GM12874 (cell line): Measurements from ENCODE around the gene AP1S2.

Experiments used
- TF ChIP-seq, protein P1 (sequence below): IDR thresholded peaks from 2 replicates; pipeline ENCODE4 v1.5.1; 2011; ENCODE audit warnings: low read depth, mild to moderate bottlenecking, control low read depth, low read length, moderate library complexity; ENCODE audit not compliant: insufficient read depth

Gene AP1S2

DNA sequence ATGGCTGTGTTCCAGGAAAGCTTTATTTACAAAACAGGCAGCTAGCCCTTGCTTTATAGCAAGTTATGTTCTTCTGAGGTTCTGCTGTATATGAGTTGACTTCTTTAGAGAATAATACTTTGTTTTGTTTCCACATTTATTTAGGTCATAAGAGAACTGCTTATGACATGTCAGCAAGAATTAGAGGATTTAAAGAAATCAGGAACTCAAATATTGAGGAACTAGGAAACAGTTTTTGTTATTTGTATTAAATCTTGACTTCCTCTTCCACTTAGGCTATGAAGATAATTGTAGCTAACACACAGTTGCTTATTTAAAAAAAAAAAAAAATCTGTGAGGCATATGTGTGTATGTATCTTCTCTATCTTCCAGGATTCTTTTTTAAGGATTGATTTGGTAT, 50.0 kb downstream of the AP1S2 start:
- TF ChIP-seq, protein P1, sequence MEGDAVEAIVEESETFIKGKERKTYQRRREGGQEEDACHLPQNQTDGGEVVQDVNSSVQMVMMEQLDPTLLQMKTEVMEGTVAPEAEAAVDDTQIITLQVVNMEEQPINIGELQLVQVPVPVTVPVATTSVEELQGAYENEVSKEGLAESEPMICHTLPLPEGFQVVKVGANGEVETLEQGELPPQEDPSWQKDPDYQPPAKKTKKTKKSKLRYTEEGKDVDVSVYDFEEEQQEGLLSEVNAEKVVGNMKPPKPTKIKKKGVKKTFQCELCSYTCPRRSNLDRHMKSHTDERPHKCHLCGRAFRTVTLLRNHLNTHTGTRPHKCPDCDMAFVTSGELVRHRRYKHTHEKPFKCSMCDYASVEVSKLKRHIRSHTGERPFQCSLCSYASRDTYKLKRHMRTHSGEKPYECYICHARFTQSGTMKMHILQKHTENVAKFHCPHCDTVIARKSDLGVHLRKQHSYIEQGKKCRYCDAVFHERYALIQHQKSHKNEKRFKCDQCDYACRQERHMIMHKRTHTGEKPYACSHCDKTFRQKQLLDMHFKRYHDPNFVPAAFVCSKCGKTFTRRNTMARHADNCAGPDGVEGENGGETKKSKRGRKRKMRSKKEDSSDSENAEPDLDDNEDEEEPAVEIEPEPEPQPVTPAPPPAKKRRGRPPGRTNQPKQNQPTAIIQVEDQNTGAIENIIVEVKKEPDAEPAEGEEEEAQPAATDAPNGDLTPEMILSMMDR = no peak

DNA sequence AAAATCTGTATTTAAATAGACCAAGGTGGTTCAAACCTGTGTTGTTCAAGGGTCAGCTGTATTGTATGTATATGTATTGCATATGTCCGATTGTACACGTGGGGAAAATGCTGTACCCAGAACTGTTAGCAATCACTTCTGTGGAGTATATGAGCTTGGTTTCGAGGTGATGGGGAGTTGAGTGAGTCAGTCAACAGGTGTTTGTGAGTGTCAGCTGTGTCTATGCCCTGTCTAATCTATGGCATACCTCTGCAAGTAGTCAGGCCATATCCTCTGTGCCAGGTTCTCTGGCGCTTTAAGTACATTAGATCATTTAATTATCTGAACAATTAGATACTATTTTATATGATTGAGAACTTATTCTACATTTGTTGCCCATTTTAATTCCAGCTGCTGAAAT, 56.9 kb downstream of the AP1S2 start:
- TF ChIP-seq, protein P1 = no peak

- TF ChIP-seq, protein P1 = no peak
Measured at GRCh38 chrX:15790769-15791290, 63.8 kb downstream of the AP1S2 start.

- TF ChIP-seq, protein P1 = no peak
Measured at GRCh38 chrX:15789979-15790768, 64.4 kb downstream of the AP1S2 start, which contains the start of gene ZRSR2. Gene ZRSR2, plus strand, starts transcription at chrX:15790484. Its CDS starts 12 bp downstream, at chrX:15790496.

DNA sequence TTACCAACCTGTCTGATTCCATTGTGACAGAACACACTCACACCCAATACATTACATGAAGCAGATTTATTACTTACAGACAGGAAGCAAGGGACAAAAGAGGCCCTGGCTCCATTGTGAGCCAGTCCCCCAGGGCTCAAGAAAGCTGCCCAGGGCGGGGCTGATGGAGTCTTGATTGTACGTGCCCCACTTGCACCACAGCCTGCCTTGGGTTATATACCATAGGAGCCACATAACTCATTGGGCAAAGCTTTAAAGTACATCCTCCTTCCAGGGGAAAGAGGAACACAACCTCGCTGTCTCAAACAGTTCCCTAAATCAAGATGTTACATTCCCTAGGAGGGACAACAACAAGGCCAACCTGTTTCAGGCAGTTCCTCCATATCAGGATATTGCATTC, 67.7 kb downstream of the AP1S2 start:
- TF ChIP-seq, protein P1 = no peak

GRCh38 chrX:15785176-15785750, 69.3 kb downstream of the AP1S2 start:
- TF ChIP-seq, protein P1 = no peak

- TF ChIP-seq, protein P1 = no peak
Measured at GRCh38 chrX:15781961-15782699, 72.5 kb downstream of the AP1S2 start.
